ENCODE measurements around the gene PCMTD2.

- TF ChIP-seq CTCF (IDR thresholded peaks at IDR 0.05) (no peak), POLR2A (IDR thresholded peaks at IDR 0.05) (no peak)
These were observed 15.9 kb upstream of the PCMTD2 start for GRCh38 chr20:64239449-64240242.

Data from sigmoid colon (tissue), 3 donors.